Measurements from ENCODE around the gene CXXC5. TPM values are rescaled to one million over a fixed set of nuclear protein-coding genes. Genes with fewer than 3 reads are reported as not detected.

CXXC5 gene
- total and polyA plus RNA-seq, 9 donors, result 4.4 to 35.7 (median 8.7) TPM

- 63 to 70% (median 63%) methylated on average over 22 of the region's 22 CpGs for WGBS, 3 donors
- Histone ChIP-seq H3K36me3 (no peaks in the 10 kb centered on the region), H3K27ac (no peak overlapping the region), H3K4me3 (no peak overlapping the region), H3K4me1 (ENCODE audit: insufficient read depth) (no peaks in the 10 kb centered on the region), H3K9me3 (no peaks in the 10 kb centered on the region), H3K27me3 (no peaks in the 10 kb centered on the region)
- intact Hi-C loops (cut with DNase I), result no loop called here
- no peak for DNase-seq
- TF ChIP-seq POLR2A (IDR thresholded peaks at IDR 0.05), result no peak
- TF ChIP-seq EP300 (IDR thresholded peaks at IDR 0.05), result no peak
- no peak for TF ChIP-seq CTCF (IDR thresholded peaks at IDR 0.05)
These were observed 29.8 kb downstream of the CXXC5 start for GRCh38 chr5:139677736-139678613.

- 80 to 88% (median 84%) methylated on average over 16 to 17 of the region's 17 CpGs for WGBS, 3 donors
- H3K27ac ChIP-seq, result no peak overlapping the region
- no peaks in the 10 kb centered on the region for H3K4me1 ChIP-seq (ENCODE audit: insufficient read depth)
- H3K36me3 ChIP-seq, result no peaks in the 10 kb centered on the region
- intact Hi-C loops (cut with DNase I), result no loop called here
- TF ChIP-seq POLR2A (IDR thresholded peaks at IDR 0.05) (no peak), CTCF (IDR thresholded peaks at IDR 0.05) (no peak), EP300 (IDR thresholded peaks at IDR 0.05) (no peak)
- no peak for DNase-seq
- H3K4me3 ChIP-seq, result no peak overlapping the region
- H3K9me3 ChIP-seq, result no peaks in the 10 kb centered on the region
- H3K27me3 ChIP-seq, result no peaks in the 10 kb centered on the region
These were observed 30.9 kb downstream of the CXXC5 start for GRCh38 chr5:139678751-139679750.

GRCh38 chr5:139680368-139681111, 32.4 kb downstream of the CXXC5 start:
- Histone ChIP-seq H3K4me3 (no peak overlapping the region), H3K9me3 (no peaks in the 10 kb centered on the region), H3K4me1 (ENCODE audit: insufficient read depth) (no peaks in the 10 kb centered on the region), H3K27ac (no peak overlapping the region), H3K27me3 (no peaks in the 10 kb centered on the region), H3K36me3 (no peaks in the 10 kb centered on the region)
- 96 to 98% (median 97%) methylated on average over 36 of the region's 36 CpGs for WGBS, 3 donors
- TF ChIP-seq POLR2A (IDR thresholded peaks at IDR 0.05) (no peak), CTCF (IDR thresholded peaks at IDR 0.05) (no peak), EP300 (IDR thresholded peaks at IDR 0.05) (no peak)
- DNase-seq, result no peak
- intact Hi-C loops (cut with DNase I), result loop anchor here in 1 of 4 donors (10.0 kb wide), 1 partner anchor 46 kb away; no protein-coding TSS in a partner anchor

GRCh38 chr5:139681112-139681458, 32.9 kb downstream of the CXXC5 start:
- DNase-seq, result no peak
- intact Hi-C loops (cut with DNase I), result loop anchor here in 1 of 4 donors (10.0 kb wide), 1 partner anchor 46 kb away; no protein-coding TSS in a partner anchor
- Histone ChIP-seq H3K27ac (no peak overlapping the region), H3K36me3 (no peaks in the 10 kb centered on the region), H3K4me3 (no peak overlapping the region), H3K4me1 (ENCODE audit: insufficient read depth) (no peaks in the 10 kb centered on the region), H3K9me3 (no peaks in the 10 kb centered on the region), H3K27me3 (no peaks in the 10 kb centered on the region)
- WGBS, 3 donors, result 96 to 98% (median 97%) methylated on average over 22 of the region's 22 CpGs
- no peak for TF ChIP-seq CTCF (IDR thresholded peaks at IDR 0.05)
- TF ChIP-seq POLR2A (IDR thresholded peaks at IDR 0.05), result no peak
- no peak for TF ChIP-seq EP300 (IDR thresholded peaks at IDR 0.05)
